Stimulated activated naive CD8-positive, alpha-beta T cell treated with anti-CD3 and anti-CD28 coated beads, Interleukin-15, Interleukin-2, amounts not matched to agents 100 ng/mL and 50 ng/mL, for 24 hours (primary cell): Measurements from ENCODE around the gene SAMD4A.
"Not testable (repeated sequence)": the region's sequence is repeated elsewhere in the genome, so short reads cannot be mapped to it uniquely, and the experiment has no call there.

Source experiments
- H3K27ac Mint-ChIP-seq: one replicate; pipeline ENCODE4 v1.8.0; 2021; ENCODE audit warnings: mild to moderate bottlenecking, mixed read lengths
- H3K27me3 Mint-ChIP-seq: one replicate; pipeline ENCODE4 v1.8.0; 2021; ENCODE audit warnings: mixed read lengths
- H3K36me3 Mint-ChIP-seq: one replicate; pipeline ENCODE4 v1.8.0; 2021; ENCODE audit warnings: low read depth, mixed read lengths
- H3K4me1 Mint-ChIP-seq: one replicate; pipeline ENCODE4 v1.8.0; 2021; ENCODE audit warnings: low read depth, mixed read lengths
- H3K4me3 Mint-ChIP-seq: one replicate; pipeline ENCODE4 v1.8.0; 2021; ENCODE audit warnings: mild to moderate bottlenecking, mixed read lengths
- H3K9me3 Mint-ChIP-seq: one replicate; pipeline ENCODE4 v1.8.0; 2021; ENCODE audit warnings: mixed read lengths

SAMD4A gene

GRCh38 chr14:54728700-54729527 lies 162.0 kb downstream of the SAMD4A start:
- H3K4me3 Mint-ChIP-seq: no peak overlapping the region
- peak overlapping the region; percentile 95 for H3K27ac Mint-ChIP-seq
- no peaks in the 10 kb centered on the region for H3K9me3 Mint-ChIP-seq
- H3K4me1 Mint-ChIP-seq: peaks cover 52% of the 10 kb centered on the region
- no peaks in the 10 kb centered on the region for H3K36me3 Mint-ChIP-seq
- peaks cover 7% of the 10 kb centered on the region for H3K27me3 Mint-ChIP-seq

- peaks cover 56% of the 10 kb centered on the region for H3K4me1 Mint-ChIP-seq
- peak overlapping the region; percentile 75 for H3K4me3 Mint-ChIP-seq
- peaks cover 3% of the 10 kb centered on the region for H3K27me3 Mint-ChIP-seq
- H3K27ac Mint-ChIP-seq: peak overlapping the region; percentile 95
- no peaks in the 10 kb centered on the region for H3K9me3 Mint-ChIP-seq
- no peaks in the 10 kb centered on the region for H3K36me3 Mint-ChIP-seq
These were observed 163.4 kb downstream of the SAMD4A start for GRCh38 chr14:54730156-54730961.

- H3K4me3 Mint-ChIP-seq: no peak overlapping the region
- H3K36me3 Mint-ChIP-seq: peaks cover 14% of the 10 kb centered on the region
- peaks cover 71% of the 10 kb centered on the region for H3K4me1 Mint-ChIP-seq
- H3K9me3 Mint-ChIP-seq: no peaks in the 10 kb centered on the region
- no peaks in the 10 kb centered on the region for H3K27me3 Mint-ChIP-seq
- H3K27ac Mint-ChIP-seq: no peak overlapping the region
These were observed 168.0 kb downstream of the SAMD4A start for GRCh38 chr14:54734966-54735365.

- no peaks in the 10 kb centered on the region for H3K27me3 Mint-ChIP-seq
- H3K36me3 Mint-ChIP-seq: peaks cover 14% of the 10 kb centered on the region
- H3K27ac Mint-ChIP-seq: peak overlapping the region; percentile 36
- H3K9me3 Mint-ChIP-seq: no peaks in the 10 kb centered on the region
- H3K4me3 Mint-ChIP-seq: no peak overlapping the region
- H3K4me1 Mint-ChIP-seq: peaks cover 67% of the 10 kb centered on the region
These were observed 168.5 kb downstream of the SAMD4A start for GRCh38 chr14:54735424-54735823.

GRCh38 chr14:54737132-54737711 lies 170.3 kb downstream of the SAMD4A start:
- H3K36me3 Mint-ChIP-seq: peaks cover 14% of the 10 kb centered on the region

GRCh38 chr14:54738009-54738408 lies 171.1 kb downstream of the SAMD4A start:
- no peaks in the 10 kb centered on the region for H3K27me3 Mint-ChIP-seq
- H3K4me1 Mint-ChIP-seq: peaks cover 73% of the 10 kb centered on the region
- H3K9me3 Mint-ChIP-seq: no peaks in the 10 kb centered on the region
- H3K36me3 Mint-ChIP-seq: peaks cover 14% of the 10 kb centered on the region
- peak overlapping the region; percentile 22 for H3K4me3 Mint-ChIP-seq
- H3K27ac Mint-ChIP-seq: peak overlapping the region; percentile 86

More at GRCh38 chr14:54737132-54737711, 170.3 kb downstream of the SAMD4A start:
- Mint-ChIP-seq H3K4me3 (peak overlapping the region; percentile 22), H3K27ac (peak overlapping the region; percentile 86), H3K9me3 (no peaks in the 10 kb centered on the region), H3K4me1 (peaks cover 70% of the 10 kb centered on the region), H3K27me3 (no peaks in the 10 kb centered on the region)

- Mint-ChIP-seq H3K27me3 (no peaks in the 10 kb centered on the region), H3K27ac (no peak overlapping the region), H3K36me3 (peaks cover 14% of the 10 kb centered on the region), H3K4me3 (no peak overlapping the region), H3K9me3 (no peaks in the 10 kb centered on the region), H3K4me1 (peaks cover 74% of the 10 kb centered on the region)
These were observed 172.6 kb downstream of the SAMD4A start for GRCh38 chr14:54739514-54739913.

GRCh38 chr14:54742492-54743350 lies 175.8 kb downstream of the SAMD4A start:
- peak overlapping the region; percentile 40 for H3K4me3 Mint-ChIP-seq

GRCh38 chr14:54743382-54743781 lies 176.5 kb downstream of the SAMD4A start:
- no peaks in the 10 kb centered on the region for H3K27me3 Mint-ChIP-seq
- peaks cover 40% of the 10 kb centered on the region for H3K4me1 Mint-ChIP-seq
- H3K4me3 Mint-ChIP-seq: peak overlapping the region; percentile 40
- H3K27ac Mint-ChIP-seq: peak overlapping the region; percentile 79
- no peaks in the 10 kb centered on the region for H3K9me3 Mint-ChIP-seq
- H3K36me3 Mint-ChIP-seq: peaks cover 14% of the 10 kb centered on the region

More at GRCh38 chr14:54742492-54743350, 175.8 kb downstream of the SAMD4A start:
- Mint-ChIP-seq H3K27me3 (no peaks in the 10 kb centered on the region), H3K27ac (peak overlapping the region; percentile 79), H3K4me1 (peaks cover 46% of the 10 kb centered on the region), H3K36me3 (peaks cover 14% of the 10 kb centered on the region), H3K9me3 (no peaks in the 10 kb centered on the region)

- no peaks in the 10 kb centered on the region for H3K9me3 Mint-ChIP-seq
- H3K36me3 Mint-ChIP-seq: peaks cover 4% of the 10 kb centered on the region
- no peak overlapping the region for H3K27ac Mint-ChIP-seq
- H3K4me3 Mint-ChIP-seq: no peak overlapping the region
- no peaks in the 10 kb centered on the region for H3K27me3 Mint-ChIP-seq
- H3K4me1 Mint-ChIP-seq: peaks cover 32% of the 10 kb centered on the region
These were observed 179.1 kb downstream of the SAMD4A start for GRCh38 chr14:54746019-54746418.

GRCh38 chr14:54747616-54748015 lies 180.7 kb downstream of the SAMD4A start:
- H3K4me3 Mint-ChIP-seq: no peak overlapping the region
- H3K4me1 Mint-ChIP-seq: peaks cover 16% of the 10 kb centered on the region
- no peak overlapping the region for H3K27ac Mint-ChIP-seq
- no peaks in the 10 kb centered on the region for H3K9me3 Mint-ChIP-seq
- H3K27me3 Mint-ChIP-seq: no peaks in the 10 kb centered on the region
- peaks cover 10% of the 10 kb centered on the region for H3K36me3 Mint-ChIP-seq

GRCh38 chr14:54749180-54749579 lies 182.3 kb downstream of the SAMD4A start:
- peaks cover 10% of the 10 kb centered on the region for H3K36me3 Mint-ChIP-seq
- H3K9me3 Mint-ChIP-seq: no peaks in the 10 kb centered on the region
- H3K4me3 Mint-ChIP-seq: no peak overlapping the region
- no peaks in the 10 kb centered on the region for H3K27me3 Mint-ChIP-seq
- H3K4me1 Mint-ChIP-seq: peaks cover under 1% of the 10 kb centered on the region
- no peak overlapping the region for H3K27ac Mint-ChIP-seq

- no peaks in the 10 kb centered on the region for H3K9me3 Mint-ChIP-seq
- H3K4me1 Mint-ChIP-seq: no peaks in the 10 kb centered on the region
- no peak overlapping the region for H3K4me3 Mint-ChIP-seq
- H3K27me3 Mint-ChIP-seq: no peaks in the 10 kb centered on the region
- H3K36me3 Mint-ChIP-seq: peaks cover 10% of the 10 kb centered on the region
- no peak overlapping the region for H3K27ac Mint-ChIP-seq
These were observed 182.8 kb downstream of the SAMD4A start for GRCh38 chr14:54749727-54750126.

GRCh38 chr14:54752611-54753010 lies 185.7 kb downstream of the SAMD4A start:
- H3K4me1 Mint-ChIP-seq, H3K27ac Mint-ChIP-seq, H3K4me3 Mint-ChIP-seq, H3K36me3 Mint-ChIP-seq, H3K27me3 Mint-ChIP-seq, H3K9me3 Mint-ChIP-seq: not testable (repeated sequence)
